GM12864 (cell line): ENCODE measurements around the gene LMX1B.

Experiments used
- DNase-seq: peaks from one replicate; pipeline ENCODE4 v3.0.0-alpha.2; 2011; ENCODE audit warnings: low read depth
- H3K4me3 ChIP-seq: 2 replicates; pipeline ENCODE4 v1.5.1; 2011; ENCODE audit warnings: mild to moderate bottlenecking, low read depth, low read length, control low read depth
- TF ChIP-seq, protein P1 (sequence below): IDR thresholded peaks from 2 replicates; pipeline ENCODE4 v1.5.1; 2011; ENCODE audit warnings: low read depth, mild to moderate bottlenecking, moderate library complexity, low read length, control low read depth, inconsistent platforms; ENCODE audit errors: missing control alignments

The LMX1B gene

DNA sequence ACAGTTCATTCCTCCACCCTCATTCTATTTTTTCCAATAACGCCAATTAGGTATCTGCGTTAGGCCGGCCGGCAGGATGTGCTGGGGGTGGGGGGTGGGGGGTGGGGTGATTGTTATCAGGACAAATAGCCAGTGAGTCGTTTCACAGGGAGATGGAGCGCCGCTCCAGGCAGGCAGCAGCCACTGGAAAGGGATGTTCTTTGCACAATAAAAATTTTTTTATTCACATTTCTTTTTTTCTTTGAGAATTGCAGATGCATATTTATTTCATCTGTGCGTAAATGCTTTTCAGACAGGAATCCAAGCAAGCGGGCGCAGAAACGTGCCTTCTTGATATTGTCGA lies 4.1 kb downstream of the LMX1B start:
- TF ChIP-seq, protein P1, sequence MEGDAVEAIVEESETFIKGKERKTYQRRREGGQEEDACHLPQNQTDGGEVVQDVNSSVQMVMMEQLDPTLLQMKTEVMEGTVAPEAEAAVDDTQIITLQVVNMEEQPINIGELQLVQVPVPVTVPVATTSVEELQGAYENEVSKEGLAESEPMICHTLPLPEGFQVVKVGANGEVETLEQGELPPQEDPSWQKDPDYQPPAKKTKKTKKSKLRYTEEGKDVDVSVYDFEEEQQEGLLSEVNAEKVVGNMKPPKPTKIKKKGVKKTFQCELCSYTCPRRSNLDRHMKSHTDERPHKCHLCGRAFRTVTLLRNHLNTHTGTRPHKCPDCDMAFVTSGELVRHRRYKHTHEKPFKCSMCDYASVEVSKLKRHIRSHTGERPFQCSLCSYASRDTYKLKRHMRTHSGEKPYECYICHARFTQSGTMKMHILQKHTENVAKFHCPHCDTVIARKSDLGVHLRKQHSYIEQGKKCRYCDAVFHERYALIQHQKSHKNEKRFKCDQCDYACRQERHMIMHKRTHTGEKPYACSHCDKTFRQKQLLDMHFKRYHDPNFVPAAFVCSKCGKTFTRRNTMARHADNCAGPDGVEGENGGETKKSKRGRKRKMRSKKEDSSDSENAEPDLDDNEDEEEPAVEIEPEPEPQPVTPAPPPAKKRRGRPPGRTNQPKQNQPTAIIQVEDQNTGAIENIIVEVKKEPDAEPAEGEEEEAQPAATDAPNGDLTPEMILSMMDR = no peak
- DNase-seq = no peak
- H3K4me3 ChIP-seq = no peak overlapping the region

DNA sequence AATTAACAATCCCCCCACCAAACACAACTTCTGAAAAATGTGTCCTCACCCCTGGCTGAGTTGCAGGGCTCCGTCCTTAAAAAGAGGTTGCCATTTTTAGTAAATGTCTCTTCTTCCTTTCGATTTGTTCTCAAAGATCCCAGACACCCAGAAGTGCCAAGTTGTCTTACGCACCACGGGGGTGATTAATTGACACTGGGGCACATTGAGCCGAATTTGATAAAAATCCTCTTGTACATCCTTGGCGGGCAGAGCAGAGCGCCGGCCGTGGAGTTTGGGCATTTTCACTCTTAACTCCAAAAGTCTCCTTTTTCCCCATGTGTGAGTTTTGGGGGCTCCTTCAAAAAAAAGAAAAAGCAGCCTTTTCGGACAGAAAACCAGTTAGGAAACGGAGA lies 4.5 kb downstream of the LMX1B start:
- H3K4me3 ChIP-seq = no peak overlapping the region
- no peak for DNase-seq
- TF ChIP-seq, protein P1 = no peak

DNA sequence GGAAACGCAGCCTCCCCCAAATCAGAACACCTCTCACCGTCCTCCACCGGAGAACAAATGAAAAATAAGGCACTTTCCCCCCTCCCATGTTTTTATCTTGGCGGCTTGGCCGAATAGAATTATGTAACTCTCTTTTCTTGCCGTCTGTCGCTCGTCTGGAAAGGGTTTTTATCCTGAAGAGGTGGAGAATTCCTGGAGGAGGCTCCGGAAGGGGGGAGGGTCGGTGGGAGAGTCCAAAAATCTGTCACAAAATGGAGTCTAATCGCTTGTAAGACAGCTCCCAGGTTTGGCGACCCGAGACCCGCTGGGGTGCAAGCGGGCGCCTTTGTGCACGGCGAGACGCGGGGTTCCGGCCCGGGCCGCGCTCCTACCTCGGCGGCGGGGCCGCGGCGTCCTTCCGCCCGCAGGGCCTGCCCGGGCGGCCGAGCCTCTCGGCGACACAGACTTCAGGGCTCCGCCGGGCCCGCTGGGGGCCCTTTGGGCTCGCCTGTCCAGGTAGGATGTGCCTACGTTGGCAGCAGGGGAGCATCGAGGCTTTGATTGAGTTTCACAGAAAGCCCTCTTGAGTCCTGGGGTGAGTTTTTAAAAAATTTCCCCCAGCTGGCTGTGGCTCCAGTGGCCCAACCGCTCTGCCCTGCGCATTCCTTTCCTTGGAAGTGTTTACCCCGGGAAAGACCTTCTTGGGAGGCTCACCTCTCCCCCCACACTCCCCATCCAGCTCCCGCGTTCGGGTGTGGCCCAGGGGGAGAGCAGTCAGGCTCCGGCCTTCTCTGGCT lies 5.0 kb downstream of the LMX1B start:
- TF ChIP-seq, protein P1 = no peak
- no peak for DNase-seq
- H3K4me3 ChIP-seq = no peak overlapping the region

DNA sequence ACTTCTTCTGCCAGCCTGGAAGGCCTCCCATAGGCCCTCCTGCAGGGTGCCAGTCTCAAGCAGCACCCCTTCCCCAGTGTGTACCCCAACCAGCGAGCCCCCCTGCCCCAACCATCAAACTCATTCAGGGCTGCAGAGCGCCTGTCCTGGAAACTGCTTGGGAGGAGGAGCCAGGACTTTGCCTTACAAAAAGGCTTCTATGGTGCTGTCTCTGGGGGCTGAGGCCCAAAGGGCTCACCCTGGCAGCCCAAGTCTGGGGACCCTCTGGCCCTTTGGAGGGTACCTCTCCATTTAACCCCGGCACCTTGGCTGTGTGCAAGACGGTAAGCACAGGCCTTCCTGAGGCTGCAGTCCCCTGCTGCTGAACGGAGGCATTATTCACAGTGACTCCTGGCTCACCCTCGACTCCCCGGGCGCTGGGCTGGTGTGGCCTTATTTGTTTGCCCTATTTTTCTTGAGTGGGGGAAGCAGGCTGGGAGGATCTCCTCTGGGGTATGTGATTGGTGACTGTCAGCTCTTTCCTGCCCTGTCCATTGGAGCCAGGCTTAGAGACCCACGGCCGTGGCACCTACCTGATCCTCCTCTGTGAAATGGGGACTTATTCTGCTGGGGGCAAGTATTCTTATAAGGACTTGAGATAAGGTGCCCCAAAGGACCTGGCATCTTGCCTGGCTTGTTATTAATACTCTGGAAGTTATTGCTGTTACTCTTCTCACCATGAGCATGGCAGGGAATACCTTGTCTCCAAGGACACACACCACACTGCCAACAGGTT lies 5.8 kb downstream of the LMX1B start:
- TF ChIP-seq, protein P1 = no peak
- no peak for DNase-seq
- no peak overlapping the region for H3K4me3 ChIP-seq

DNA sequence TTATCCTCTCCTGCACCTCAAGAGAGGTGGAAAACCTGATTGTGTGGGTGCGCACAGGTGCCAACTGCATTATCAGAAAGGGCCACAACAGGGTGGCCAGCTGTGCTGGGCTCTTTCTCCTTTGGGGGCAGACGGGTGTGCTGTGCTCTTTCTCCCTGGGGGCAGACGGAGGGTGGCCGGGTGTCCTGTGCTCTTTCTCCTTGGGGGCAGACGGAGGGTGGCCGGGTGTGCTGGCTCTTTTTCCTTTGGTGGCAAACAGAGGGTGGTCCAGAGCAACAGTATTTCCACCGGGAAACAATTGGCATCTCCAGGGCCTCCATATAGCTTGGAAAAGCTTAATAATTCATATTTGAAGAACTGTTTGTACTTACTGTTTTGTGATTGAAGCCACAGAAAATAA lies 6.8 kb downstream of the LMX1B start:
- H3K4me3 ChIP-seq = no peak overlapping the region
- DNase-seq = no peak
- TF ChIP-seq, protein P1 = no peak

DNA sequence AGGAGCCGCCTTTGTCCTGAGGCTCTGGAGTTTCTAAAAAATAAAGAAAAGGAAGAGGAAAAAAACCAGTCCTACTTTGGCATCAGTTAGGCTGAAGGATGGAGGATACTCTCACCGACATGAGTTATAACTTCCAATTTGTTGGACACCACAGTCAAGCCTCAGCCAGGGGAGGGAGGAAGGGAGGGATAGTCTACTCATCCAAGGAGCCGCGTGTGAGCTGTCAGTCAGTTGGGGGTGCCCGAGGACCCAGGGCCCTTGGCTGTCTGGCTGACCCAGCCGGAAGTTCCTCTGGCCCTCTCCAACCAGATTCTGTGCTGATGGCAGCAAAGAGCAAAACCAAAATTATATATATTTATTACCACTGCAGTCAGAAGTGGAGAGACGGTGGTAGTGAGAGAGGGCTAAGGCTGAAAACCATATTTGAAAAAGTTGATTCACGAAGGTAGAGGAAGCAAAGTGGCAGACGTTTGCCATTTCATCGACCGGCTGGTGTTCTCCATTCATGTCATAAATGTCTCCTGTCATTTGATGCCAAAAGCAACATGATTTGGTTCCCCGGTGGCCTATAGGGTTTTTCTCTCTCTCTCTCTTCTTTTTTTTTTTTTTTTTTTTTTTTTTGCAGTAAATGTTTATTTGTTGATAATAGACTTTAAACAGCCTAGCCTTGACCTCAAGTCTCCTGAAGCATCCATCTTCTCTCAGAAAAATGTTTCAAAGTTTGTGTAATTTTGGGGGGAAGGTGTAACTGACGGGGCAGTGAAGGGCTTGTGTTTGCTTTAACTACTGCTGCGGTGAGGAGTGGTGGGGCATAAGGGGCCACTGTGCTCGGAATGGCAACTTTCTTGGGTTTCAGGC lies 7.6 kb downstream of the LMX1B start:
- TF ChIP-seq, protein P1 = no peak
- H3K4me3 ChIP-seq = no peak overlapping the region
- DNase-seq = no peak
